GM08714 (cell line): Measurements from ENCODE around the gene INVS.
"Not testable (repeated sequence)": the region's sequence is repeated elsewhere in the genome, so short reads cannot be mapped to it uniquely, and the experiment has no call there.

Source experiments
- H3K4me3 ChIP-seq: fragments of 200-500 bp; sonication (Bioruptor generic); 2 replicates; pipeline ENCODE4 v1.5.1; 2014; ENCODE audit warnings: mild to moderate bottlenecking, low read length, inconsistent platforms
- ZNF274 ChIP-seq: IDR thresholded peaks from 2 replicates; pipeline ENCODE4 v1.6.1; 2012; ENCODE audit warnings: mild to moderate bottlenecking, low read depth, low read length

The INVS gene

DNA sequence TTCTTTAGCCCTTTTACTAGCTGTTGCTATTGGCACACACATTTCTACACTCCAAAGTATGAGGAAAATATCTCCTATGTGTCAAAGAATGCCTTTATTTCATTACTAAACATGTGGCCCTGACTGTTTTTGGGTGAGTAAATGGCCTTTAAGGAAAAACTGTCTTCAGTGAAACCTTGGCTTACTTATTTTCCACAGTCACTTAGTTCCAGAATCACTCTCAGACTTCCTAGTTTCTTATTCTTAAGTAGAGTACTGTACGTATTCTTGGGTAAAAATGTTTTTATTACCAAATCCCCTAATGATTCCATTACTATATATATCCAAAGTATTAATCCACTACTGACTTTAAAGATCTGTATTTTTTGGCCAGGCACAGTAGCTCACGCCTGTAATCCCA is 27.8 kb upstream of the INVS start:
- no peak for TF ChIP-seq ZNF274
- no peak overlapping the region for H3K4me3 ChIP-seq

DNA sequence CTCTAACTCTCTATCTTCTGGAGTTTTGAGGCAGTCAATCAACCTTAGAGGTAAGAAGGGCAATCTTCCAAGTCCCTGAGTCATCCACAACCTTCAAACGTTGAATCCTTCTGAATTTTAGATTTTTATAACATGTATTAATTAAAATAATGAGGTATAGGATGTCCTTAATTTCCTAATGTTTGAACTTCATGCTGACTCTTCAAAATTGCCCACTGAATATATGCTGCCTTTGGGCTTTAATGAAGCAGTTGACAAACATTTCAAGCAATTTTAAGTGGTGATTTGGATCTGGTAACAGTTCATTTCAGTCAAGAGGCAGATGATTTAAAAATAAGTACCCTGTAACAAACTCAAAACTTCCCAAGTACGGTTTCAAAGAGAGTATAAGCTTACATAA is 26.2 kb upstream of the INVS start:
- no peak overlapping the region for H3K4me3 ChIP-seq
- TF ChIP-seq ZNF274, result no peak

DNA sequence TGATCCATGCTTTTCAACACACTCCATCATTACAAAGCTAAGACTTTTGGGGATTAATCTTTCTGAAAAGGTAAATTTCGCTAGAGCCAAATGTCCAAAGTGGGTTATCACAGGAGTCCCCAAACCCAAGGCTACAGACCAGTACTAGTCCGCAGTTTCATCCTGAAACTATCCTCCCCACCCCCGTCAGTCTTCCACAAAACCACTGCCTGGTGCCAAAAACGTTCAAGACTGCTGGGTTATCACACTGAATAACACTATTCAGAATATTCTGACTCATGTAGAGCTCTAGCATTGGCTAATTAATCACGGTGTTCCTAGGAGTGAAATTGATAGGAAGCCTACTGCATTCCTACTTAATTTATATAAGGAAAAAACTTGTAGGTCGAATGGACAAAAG is 24.9 kb upstream of the INVS start:
- TF ChIP-seq ZNF274, result no peak
- H3K4me3 ChIP-seq, result no peak overlapping the region

DNA sequence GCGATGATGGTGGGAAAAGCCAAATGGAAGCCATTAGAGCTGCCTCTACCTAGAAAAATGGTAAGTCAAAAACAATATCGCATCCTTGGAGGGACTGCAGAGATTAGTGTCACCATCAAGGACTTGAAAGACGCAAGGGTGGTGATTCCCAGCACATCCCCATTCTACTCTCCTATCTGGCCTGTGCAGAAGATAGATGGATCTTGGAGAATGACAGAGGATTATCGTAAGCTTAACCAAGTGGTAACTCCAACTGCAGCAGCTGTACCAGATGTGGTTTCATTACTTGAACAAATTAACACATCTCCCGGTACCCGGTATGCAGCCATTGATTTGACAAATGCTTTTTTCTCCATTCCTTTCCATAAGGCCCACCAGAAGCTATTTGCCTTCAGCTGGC is 24.1 kb upstream of the INVS start:
- no peak for TF ChIP-seq ZNF274
- H3K4me3 ChIP-seq, result no peak overlapping the region

DNA sequence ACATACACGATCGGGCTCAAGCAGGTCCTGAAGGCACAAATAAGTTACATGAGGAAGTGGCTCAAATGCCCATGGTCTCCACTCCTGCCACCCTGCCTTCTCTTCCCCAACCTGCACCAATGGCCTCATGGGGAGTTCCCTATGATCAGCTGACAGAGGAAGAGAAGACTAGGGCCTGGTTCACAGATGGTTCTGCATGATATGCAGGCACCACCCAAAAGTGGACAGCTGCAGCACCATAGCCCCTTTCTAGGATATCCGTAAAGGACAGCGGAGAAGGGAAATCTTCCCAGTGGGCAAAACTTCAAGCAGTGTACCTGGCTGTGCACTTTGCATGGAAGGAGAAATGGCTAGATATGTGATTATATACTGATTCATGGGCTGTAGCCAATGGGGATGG is 22.8 kb upstream of the INVS start:
- not testable (repeated sequence) for H3K4me3 ChIP-seq

DNA sequence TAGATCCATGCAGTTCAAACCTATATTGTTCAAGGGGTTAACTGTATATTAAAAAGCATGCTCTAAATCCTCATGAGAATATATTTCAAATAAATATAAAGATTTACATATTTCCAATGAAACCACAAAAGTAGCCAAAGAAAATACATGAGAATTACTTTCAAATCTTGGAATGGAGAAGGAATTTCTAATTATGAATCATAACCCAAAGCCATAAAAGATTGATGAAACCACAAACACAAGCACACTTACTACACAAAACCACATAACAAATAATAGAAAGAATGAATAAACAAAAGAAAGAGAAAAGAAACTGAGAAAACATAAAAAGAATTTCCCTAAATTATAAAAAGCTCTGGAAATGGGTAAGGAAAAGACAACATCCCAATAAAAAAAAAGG is 16.3 kb upstream of the INVS start:
- no peak overlapping the region; the same call in 1 of the 2 replicates for H3K4me3 ChIP-seq
- TF ChIP-seq ZNF274, result no peak

DNA sequence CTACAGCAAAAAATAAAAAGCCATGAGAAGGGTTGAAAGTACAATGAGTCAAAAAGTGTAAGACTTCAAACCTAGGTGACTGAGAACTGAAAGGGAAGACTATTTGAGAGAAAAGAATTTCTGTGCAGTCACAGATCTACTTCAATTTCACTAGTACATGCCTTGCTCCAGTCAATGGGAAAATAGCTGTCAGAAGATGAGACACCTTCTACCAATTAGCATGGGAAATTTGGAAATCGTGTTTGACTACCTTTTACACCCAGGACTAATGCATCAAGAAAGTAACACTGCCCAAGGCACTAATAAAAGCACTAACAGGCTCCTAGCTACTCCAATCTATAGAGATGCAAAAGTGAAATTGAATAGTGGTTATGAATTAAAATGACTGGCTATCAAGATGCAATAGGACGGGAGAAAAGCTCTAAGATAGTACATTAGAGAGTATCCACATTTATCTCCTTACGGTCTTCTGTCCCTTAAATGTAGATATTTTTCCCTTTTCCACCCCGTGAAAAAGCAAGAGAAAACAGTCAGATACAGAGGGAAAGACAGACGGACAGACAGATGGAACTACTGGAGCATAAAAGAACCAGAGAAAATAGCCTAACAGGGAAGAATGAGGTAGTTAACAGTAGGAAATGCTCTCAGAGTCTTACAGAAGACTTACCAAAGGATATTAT is 15.5 kb upstream of the INVS start:
- TF ChIP-seq ZNF274, result no peak
- H3K4me3 ChIP-seq, result peak overlapping the region; percentile 53; the same call in 1 of the 2 replicates

DNA sequence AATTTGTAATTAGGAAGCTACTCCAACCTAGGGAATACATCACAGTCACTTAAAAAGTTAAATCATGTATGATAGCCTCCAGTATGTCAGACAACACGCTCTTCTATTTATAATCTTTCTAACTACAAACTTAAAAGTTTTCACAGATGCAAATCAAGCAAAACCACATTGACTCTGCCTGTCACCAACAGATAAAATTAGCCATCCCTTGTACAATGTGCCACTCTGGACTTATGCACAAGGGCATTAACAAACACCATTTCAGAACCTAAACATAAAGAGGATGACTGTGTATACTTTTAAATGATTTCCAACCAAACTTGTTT is 15.0 kb upstream of the INVS start:
- no peak for TF ChIP-seq ZNF274
- H3K4me3 ChIP-seq, result peak overlapping the region; percentile 53; the same call in 1 of the 2 replicates

DNA sequence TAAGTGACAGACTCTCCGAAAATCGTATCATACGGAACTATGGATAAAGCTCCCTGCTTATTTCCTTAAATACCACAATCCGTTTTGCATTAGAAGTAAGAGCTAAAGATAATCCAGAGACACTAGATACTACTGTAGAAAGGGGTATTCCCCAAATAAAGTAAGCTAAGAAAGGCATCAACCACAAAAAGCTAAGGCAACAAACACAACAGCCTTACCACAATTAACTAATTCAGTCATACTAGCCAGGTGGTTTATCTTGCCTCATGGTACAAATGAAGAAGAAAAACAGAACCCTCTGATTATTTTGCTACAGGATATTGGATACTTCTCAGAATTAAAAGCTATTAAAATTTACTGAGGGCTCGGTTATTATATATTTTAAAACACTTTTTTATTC is 14.3 kb upstream of the INVS start:
- no peak for TF ChIP-seq ZNF274
- no peak overlapping the region; the same call in 1 of the 2 replicates for H3K4me3 ChIP-seq

DNA sequence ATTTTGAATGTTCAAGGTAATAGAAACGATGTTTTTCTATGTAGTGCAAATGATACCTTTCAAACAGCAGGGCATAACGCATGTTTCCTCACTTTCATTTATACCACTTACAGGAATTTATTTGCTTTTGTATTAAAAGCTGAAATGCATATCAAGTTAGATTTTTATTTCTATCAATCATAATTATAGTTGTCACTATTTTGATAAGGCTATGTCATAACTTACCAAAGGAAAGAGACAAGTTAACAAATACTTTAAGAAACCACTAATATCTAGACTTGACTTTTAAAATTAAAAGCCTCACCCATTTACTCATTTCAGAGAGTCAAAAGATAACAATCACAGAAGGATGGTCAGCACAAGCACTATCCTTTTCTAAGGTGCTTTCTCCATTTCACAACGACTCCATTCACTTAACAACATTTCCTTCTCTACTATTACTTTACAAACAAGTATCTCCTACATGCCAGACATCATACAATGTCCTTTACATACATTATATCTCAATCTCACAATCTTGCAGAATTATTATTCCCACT is 12.9 kb upstream of the INVS start:
- H3K4me3 ChIP-seq, result no peak overlapping the region
- TF ChIP-seq ZNF274, result no peak

DNA sequence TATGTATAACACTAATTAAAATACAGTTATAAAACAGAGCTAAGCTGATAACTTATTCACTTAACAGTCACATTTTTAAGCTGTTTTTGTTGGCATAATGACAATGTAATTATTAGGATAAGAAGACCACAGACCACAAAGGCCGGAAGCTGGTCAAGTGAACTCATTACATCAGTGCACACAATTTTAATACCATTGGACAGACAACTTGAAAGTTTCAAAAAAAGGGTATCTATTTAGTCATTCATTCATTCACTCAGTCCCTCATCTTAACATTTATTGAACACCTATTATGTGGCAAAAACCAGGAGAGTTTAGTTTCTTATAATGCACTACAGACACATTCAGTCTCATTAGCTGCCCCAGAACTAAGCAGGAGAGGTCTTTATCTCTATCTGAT is 11.8 kb upstream of the INVS start:
- no peak for TF ChIP-seq ZNF274
- no peak overlapping the region for H3K4me3 ChIP-seq

DNA sequence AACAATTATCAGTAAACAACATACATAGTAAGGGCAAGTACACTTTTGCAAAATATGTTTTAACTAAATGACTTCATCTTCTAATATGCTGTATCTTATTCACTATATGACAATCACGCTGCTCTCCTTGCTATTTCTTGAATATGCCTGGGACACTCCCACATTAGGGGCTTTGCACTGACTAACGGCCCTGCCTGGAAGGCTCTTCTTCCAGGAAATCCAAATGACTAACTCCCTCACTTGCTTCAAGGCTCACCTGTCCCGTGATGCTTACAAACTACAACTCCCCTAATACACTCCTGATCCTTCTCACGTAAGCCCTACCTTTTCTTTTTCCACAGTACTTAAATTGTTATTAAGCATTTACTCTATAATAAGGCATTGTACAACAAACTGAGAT is 10.8 kb upstream of the INVS start:
- no peak for TF ChIP-seq ZNF274
- H3K4me3 ChIP-seq, result no peak overlapping the region

DNA sequence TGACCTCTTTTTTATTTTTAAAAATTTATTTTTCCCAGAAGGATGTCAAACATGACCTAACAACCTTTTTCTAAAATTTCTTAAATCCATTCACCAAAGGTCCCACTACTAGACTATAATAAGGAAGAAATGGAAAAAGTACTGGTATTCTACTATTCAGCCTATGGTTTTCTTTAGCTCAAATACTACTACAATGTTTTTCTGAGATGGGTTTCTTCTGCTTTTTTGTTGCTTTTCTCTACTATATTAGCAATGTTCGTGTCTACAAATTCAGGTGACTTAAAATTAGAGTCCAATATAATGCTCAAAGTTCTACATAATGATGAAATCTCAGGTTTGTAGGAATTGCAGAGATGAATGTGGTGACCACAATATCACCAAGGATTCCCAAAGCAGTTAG is 8.2 kb upstream of the INVS start:
- no peak for TF ChIP-seq ZNF274
- H3K4me3 ChIP-seq, result no peak overlapping the region

DNA sequence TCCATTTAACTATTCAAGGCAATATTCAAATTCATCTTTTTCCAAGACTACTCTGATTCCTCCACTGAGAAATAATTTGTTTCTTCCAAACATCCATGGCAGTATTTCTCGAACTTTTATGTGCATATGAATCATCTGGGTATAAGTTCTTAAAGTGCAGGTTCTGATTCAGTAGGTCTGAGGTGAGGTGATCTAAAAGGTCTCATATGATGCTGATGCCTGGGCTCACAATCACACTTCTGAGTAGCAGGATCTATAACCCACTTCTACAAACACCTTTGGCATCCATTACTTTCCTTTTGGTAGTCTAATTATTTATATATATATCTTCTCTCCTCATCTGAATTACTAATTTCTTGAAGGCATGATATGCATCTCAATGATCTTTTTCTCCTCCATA is 7.4 kb upstream of the INVS start:
- H3K4me3 ChIP-seq, result no peak overlapping the region
- no peak for TF ChIP-seq ZNF274

DNA sequence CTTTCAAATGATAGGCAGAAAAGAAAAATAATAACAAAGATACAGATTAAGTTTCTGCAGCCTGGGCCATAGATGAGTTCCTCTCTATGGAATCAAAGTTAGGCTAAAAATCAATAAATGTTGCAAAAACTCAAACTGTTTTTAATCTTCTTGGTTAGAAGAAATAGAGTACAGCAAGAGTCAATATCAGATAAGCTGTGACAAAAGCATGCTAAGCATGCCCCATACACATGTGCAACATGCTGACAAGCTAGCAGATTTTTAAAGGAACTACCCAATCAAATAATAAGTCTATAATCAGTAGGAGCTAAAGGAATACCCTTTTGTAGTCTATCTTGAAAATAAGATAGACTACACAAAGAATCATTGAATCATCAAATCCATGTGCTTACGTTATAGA is 7.0 kb upstream of the INVS start:
- no peak for TF ChIP-seq ZNF274
- no peak overlapping the region for H3K4me3 ChIP-seq

DNA sequence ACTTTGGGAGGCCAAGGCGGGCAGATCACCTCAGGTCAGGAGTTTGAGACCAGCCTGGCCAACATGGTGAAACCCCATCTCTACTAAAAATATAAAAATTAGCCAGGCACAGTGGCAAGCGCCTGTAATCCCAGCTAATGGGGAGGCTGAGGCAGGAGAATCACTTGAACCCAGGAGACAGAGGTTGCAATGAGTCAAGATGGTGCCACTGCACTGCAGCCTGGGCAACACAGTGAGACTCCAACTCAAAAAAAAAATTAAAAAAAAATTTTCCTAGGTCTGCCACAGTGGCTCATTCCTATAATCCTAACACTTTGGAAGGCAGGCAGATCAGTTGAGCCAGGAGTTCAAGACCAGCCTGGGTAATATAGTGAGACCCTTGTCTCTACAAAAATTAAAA is 4.6 kb upstream of the INVS start:
- not testable (repeated sequence) for H3K4me3 ChIP-seq
